Stimulated activated CD8-positive, alpha-beta memory T cell treated with anti-CD3 and anti-CD28 coated beads, Interleukin-7, amount 100 ng/mL, for 1 hour (primary cell): ENCODE data around the gene C5.

Experiments
- DNase-seq, 2 donors: peaks; one replicate each; pipeline ENCODE4 v3.0.0-alpha.2; 2020; ENCODE audit warnings: low read depth in 2 of 2

The C5 gene

DNA sequence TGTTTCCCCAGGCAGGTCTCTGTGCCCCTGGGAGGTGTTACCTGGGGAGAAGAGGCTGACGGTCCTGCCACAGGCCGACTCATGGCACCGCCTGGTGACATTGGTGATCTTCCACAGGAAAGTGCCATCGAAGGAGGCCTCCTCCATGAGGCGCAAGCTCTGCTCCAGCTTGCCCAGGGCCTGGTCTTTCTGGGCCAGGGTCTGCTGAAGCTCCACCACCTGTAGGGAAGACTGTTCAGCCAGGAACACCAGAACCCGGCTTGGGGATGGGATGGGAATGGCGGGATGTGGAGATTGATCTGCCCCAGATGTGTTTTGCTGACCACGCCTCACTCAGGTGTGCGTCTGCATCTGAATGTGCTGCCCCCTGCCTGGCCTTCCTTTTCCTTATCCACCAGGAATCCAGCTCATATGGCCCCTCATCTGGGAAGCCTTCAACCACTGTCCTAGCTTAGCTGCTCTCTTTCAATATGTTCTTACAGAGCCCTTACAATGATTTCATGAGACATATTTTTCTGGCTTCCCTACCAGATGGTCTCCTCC is 138.7 kb downstream of the C5 start:
- DNase-seq, result no peak

DNA sequence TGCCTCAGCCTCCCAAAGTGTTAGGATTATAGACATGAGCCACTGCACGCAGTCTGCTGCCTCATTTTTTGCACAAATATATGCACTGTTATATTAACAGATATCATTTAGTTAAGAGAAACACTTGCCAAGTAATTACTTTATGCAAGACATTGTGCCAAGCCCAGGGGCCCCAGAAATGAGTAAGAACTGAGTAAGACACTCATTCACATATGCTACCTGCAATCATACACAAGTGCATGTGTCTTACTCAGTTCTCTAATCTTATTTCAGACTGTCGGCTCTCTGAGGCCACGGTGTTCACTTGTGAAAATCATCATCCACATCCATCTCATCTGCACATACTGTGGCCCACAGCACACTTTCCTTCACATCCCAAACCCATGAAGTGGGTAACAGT is 139.4 kb downstream of the C5 start:
- no peak for DNase-seq

DNA sequence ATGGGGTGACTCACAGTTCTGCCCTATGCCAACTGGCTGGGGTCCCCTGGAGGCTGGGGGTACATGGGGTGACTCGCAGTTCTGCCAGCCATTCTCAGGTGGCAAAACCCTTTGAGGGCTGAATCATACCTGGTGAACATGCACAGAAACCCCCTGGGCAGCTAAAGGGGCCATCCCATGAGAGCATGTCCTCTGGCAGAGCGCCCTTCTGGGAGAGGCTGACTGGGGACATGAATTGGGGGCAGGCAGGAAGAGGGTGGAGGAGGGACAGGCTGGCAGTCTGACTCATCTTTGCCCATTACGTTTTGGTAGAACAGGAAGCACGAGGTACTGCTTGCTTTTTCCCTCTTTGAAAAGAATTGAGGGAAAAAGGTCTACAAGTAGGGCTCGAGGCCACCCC is 140.2 kb downstream of the C5 start:
- no peak for DNase-seq

DNA sequence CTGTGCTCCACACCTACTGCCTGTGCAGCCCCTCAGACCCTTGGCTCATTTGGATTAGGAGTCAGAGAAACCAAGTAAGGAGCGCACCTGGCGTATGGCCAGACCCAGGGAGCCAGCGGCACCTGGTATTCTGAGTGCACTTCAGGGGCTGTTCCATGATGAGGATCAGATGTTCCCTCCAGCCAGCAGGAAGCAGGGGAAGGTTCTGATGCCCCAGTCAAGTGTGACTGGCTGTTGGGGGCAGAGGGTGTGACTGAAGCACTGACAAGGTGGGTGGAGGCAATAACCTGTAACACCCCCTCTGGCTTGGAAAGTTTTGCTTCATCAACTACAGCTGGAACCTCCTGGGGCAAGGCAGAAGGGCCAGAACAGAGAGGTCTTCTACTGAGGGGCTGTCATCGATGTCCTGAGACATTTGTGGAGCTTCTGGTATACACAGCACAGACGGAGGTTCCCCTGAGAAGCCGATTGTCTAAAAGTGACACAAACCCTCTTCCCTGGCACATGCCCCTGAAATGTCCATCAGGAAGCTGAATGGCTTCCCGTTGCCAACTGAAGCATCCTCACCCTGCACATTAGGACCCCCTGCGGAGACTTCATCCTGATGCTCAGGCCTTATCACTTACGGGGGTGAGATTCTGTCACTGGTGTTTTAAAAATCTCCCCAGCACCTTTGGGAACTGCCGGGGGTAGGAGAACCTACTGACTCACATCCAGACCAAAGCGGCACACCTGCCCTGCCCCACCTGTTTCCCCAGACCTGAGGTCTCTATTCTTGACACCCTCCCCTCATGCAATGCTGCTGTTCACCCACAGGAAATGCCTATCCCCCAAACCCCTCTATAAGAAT is 144.5 kb downstream of the C5 start:
- no peak for DNase-seq

DNA sequence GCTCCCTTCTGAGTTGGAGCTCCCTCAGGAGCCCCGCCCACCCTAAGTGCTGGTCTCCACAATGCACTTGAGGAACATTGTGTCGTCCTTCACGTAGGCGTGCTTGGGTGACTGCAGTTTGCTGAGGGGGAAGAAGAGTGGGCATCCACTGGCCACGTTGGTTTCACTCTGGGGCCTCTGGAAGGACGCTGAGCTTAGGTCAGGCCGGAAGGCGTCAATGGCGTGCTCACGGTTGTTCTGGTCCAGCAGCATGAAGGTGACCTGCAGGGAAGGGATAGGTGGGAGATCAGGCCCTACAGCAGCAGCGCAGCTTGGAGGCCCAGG is 145.1 kb downstream of the C5 start:
- DNase-seq, result no peak

DNA sequence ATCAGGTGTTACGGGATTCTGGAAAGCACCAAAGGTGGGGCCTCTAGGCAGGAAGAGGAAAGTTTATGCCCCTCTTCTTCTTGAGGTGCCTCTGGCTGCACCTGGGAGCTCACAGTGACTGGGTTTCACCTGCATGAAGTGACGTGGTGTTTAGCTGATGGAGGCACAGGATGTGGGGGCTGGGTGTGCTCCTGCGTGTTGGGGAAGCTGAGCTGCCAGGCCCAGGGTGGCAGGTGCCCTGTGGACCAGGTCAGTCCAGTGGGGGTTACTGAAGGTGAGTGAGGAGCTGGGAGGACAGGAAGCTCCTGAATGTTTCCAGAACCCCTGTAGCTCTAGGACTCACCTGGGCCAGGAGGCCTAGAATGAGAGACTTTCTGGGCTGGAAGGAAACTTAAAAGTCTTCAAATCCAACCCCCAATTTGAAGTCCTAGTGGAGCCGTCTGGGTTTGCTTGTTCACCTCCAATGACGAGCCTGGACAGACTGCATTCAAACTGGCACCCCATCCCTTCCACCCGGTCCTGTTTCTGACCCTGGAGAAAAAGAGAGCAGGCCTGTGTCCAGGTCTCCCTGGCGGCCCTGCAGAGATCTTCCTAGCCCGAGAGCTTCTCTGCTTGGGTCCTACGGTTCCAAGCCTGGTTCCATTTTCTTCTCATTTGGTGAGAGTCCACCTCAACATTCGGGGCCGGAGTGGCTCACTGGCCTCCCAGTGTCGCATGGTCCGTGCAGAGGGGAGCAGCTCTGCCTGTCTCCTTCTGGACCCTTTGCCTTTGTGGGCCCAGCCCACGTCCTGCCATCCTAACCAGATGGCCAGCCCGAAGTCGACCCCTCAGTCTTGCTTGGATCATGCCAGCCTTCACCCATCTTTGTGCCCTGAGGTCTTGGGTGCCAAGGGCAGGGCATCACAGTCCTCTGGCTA is 145.8 kb downstream of the C5 start:
- DNase-seq, result no peak

DNA sequence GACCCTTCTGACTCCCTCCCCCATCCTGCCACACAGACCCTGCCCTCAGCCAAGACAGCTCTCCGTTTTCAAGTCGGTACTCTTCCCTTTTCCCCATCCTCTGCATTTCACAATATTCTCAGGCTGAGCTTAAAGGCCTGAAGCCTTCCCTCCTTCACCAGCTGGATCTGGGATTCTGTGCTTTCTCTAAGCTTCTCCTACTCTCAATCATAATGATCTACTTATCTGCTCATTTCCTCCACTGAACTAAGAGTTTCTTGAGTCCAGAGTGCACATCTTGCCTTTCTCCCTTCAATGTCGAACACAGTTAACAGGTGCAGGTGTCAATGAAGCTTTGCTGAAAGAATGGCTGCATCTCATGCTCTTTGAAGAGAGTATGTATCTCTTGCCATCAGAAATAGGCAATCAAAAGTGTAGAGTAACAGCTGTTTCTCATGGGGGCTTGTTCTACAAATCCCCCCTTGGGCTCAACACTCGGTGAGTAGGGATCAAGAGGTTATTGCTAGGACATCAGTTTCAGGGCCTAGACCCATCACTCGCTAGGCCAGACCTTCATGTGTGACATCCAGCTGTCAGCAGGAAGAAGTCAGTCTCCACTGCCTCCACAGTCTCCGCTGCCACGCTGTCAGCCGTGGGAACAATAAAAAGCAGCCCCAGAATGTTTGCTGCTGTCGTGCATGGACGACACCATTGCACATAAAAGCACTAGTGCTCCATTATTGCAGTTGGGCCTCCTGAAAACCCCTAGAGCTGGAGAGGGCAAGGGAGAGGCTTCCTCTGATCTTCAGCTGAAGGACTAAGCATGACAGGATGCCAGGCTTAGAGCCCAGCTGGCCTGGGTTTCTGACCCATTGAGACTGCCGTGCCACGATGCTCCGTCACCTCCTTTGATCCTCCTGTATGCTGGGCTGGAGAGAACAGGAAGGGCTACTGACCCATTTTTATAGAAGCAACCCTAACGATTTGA is 147.2 kb downstream of the C5 start:
- DNase-seq, result no peak
